Adipose tissue (tissue), 3 donors: Measurements from ENCODE around the gene DCTN1. TPM values are rescaled to one million over a fixed set of nuclear protein-coding genes. Genes with fewer than 3 reads are reported as not detected.

Experiments
- polyA plus RNA-seq, 3 donors: library from polyadenylated mRNA; stranded (reverse); fragments of 200-250 nt; gene quantifications; one replicate each; pipeline ENCODE4 v1.2.3, GENCODE V29; 2013
- donor health status: healthy with polysubstance abuse.
- donor health status: Bipolar disorder and iron deficiency.
- donor health status: healthy.

The DCTN1 gene
- polyA plus RNA-seq, 3 donors: 40.0 to 127 (median 70.4) TPM

Other genes starting within 250 kb of the DCTN1 start
- gene BOLA3, start 232.4 kb downstream of the DCTN1 start, polyA plus RNA-seq: 10 to 100 TPM; 31.1 to 67.8 (median 65.0) TPM
- 10 to 100 TPM; 11.2 to 43.4 (median 33.6) TPM for gene MOB1A, start 201.4 kb downstream of the DCTN1 start, polyA plus RNA-seq
- gene MTHFD2, start 181.7 kb downstream of the DCTN1 start, polyA plus RNA-seq: 10 to 100 TPM; 36.1 to 55.4 (median 41.0) TPM
- gene SLC4A5, start 36.9 kb downstream of the DCTN1 start, polyA plus RNA-seq: 1 to 10 TPM in 1 of 3 donors, under 1 TPM in 2; 0.32 to 1.0 (median 0.71) TPM
- gene C2orf81, start 41.3 kb upstream of the DCTN1 start, polyA plus RNA-seq: 1 to 10 TPM in 2 of 3 donors, under 1 TPM in 1; 0.43 to 2.4 (median 1.5) TPM
- gene WDR54, start 41.4 kb upstream of the DCTN1 start, polyA plus RNA-seq: 1 to 10 TPM; 5.5 to 7.2 (median 6.6) TPM
- gene RTKN, start 61.6 kb upstream of the DCTN1 start, polyA plus RNA-seq: 10 to 100 TPM in 2 of 3 donors, 1 to 10 TPM in 1; 8.5 to 28.0 (median 13.2) TPM
- gene INO80B, start 74.8 kb upstream of the DCTN1 start, polyA plus RNA-seq: 10 to 100 TPM; 21.4 to 37.9 (median 33.6) TPM
- 10 to 100 TPM; 69.0 to 81.3 (median 78.1) TPM for gene WBP1, start 78.1 kb upstream of the DCTN1 start, polyA plus RNA-seq
- gene MOGS, start 85.1 kb upstream of the DCTN1 start, polyA plus RNA-seq: 10 to 100 TPM; 18.3 to 38.7 (median 29.1) TPM
- 100 to 1,000 TPM in 1 of 3 donors, 10 to 100 TPM in 2; 43.1 to 112 (median 84.6) TPM for gene MRPL53, start 92.4 kb upstream of the DCTN1 start, polyA plus RNA-seq
- gene CCDC142, start 102.7 kb upstream of the DCTN1 start, polyA plus RNA-seq: 1 to 10 TPM; 2.7 to 6.6 (median 5.0) TPM
- 10 to 100 TPM; 10.6 to 15.5 (median 14.2) TPM for gene TTC31, start 102.8 kb upstream of the DCTN1 start, polyA plus RNA-seq
- 1 to 10 TPM; 1.3 to 3.3 (median 1.4) TPM for gene LBX2, start 119.3 kb upstream of the DCTN1 start, polyA plus RNA-seq
- gene PCGF1, start 127.4 kb upstream of the DCTN1 start, polyA plus RNA-seq: 10 to 100 TPM; 11.1 to 22.5 (median 11.5) TPM
- gene TLX2, start 134.1 kb upstream of the DCTN1 start, polyA plus RNA-seq: under 1 TPM in 1 of 3 donors, not detected in 2; 0.03 TPM
- under 1 TPM in 2 of 3 donors, not detected in 1; 0.31 to 0.51 TPM for gene DQX1, start 145.9 kb upstream of the DCTN1 start, polyA plus RNA-seq
- 100 to 1,000 TPM in 2 of 3 donors, 10 to 100 TPM in 1; 86.1 to 159 (median 152) TPM for gene AUP1, start 149.4 kb upstream of the DCTN1 start, polyA plus RNA-seq
- gene HTRA2, start 149.6 kb upstream of the DCTN1 start, polyA plus RNA-seq: 10 to 100 TPM; 21.0 to 48.9 (median 43.7) TPM
- 1 to 10 TPM in 2 of 3 donors, under 1 TPM in 1; 0.78 to 4.7 (median 2.8) TPM for gene LOXL3, start 173.6 kb upstream of the DCTN1 start, polyA plus RNA-seq
- 10 to 100 TPM in 2 of 3 donors, 1 to 10 TPM in 1; 8.8 to 23.4 (median 16.2) TPM for gene DOK1, start 174.4 kb upstream of the DCTN1 start, polyA plus RNA-seq